B cell (primary cell): Measurements from ENCODE around the gene LMAN1L.

ENCODE experiments used
- CTCF ChIP-seq: fragments of 200-600 bp; IDR thresholded peaks from one replicate; pipeline ENCODE4 v1.8.0; 2022; ENCODE audit warnings: antibody characterized with exemption, mild to moderate bottlenecking
- EZH2 ChIP-seq: IDR thresholded peaks from 2 replicates; pipeline ENCODE4 v1.6.1; 2012; ENCODE audit warnings: borderline replicate concordance, low read depth, mild to moderate bottlenecking, moderate library complexity, low read length; ENCODE audit not compliant: insufficient read depth, poor library complexity, severe bottlenecking

DNA sequence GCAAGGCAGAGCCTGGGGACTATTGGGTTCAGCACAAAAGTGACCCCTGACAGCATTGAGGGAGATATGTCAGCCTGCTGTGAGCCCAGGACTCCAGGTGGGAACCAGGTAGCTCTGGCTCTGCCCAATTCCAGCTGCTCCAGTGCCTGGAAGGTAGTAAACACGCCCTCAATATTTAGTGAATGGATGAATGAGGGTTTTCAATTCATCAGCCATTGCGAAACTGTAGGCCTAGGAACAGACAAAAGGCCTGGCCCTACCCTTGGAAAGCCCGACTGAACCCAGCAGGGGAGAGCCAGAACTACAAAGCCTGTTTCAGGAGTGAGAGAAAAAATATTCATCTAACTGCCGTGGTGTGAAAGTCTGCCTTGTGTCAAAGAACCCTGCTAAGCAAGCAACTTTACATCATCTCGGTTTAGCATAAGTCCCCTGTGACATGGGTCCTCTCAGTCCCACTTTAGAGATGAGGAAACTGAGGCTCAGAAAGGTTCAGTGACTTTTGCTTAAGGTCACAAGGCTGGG is 38.8 kb upstream of the LMAN1L start:
- TF ChIP-seq EZH2 (no peak), CTCF (no peak)
